A673 (cell line): ENCODE data around the gene GCDH.

Source experiments
- CTCF ChIP-seq: fragments of 300-800, 200-600 bp; sonication (generic); conservative IDR thresholded peaks from 2 replicates; pipeline ENCODE4 v1.5.1; 2017; ENCODE audit warnings: low read depth, mild to moderate bottlenecking, antibody characterized with exemption, low read length, moderate library complexity, mixed read lengths
- EZH2 ChIP-seq: fragments of 200-600 bp; sonication (generic); IDR thresholded peaks from 2 replicates; pipeline ENCODE4 v1.6.1; 2017; ENCODE audit warnings: borderline replicate concordance, low read depth, mild to moderate bottlenecking, mixed read lengths, antibody characterized with exemption, low read length; ENCODE audit not compliant: poor library complexity, severe bottlenecking

DNA sequence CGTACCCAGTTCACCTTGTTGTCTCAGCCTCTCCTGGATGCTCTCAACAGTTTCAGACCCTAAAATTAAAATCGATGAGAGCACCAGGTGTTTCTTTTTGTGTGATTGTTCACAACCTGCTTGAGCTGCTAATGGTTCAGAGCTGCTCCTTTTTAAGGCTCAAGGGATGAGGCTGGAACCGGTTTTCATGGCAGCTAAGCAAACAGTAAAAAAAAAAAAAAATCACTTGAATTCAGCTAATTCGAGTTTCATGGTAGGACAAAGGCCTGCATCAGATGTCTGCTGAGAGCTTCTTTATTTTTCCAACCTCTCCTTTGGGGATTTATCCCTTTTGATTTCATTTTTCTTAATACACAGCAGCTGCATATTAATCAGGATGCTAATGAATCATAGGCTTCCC lies 21.6 kb downstream of the GCDH start:
- TF ChIP-seq CTCF (no peak), EZH2 (no peak)
